ENCODE results near the gene SLC45A3.

SLC45A3 gene

DNA sequence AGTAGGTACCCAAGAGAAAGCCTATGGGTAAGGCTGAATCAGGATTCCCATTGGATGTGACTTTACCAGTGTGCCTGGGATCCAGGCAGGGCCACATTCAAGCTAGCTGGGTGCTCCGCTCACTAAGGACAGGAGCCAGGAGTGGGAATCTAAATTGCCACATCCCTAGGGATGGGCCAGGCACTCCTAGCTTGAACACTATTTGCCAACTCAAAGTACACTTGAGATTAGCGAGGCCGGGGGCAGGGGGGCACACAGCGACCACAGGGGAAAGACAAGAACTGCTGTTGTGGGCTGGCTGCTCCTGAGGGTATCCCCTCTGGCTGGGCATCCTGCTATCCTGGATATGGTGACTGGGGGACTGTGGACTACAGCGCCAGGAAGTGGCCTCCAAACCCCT lies 4.3 kb downstream of the SLC45A3 start:
- DNase-seq (ENCODE audit: low read depth), result no peak
- no peak overlapping the region for H3K4me3 ChIP-seq (ENCODE audit: low read length)
- TF ChIP-seq, protein P1, sequence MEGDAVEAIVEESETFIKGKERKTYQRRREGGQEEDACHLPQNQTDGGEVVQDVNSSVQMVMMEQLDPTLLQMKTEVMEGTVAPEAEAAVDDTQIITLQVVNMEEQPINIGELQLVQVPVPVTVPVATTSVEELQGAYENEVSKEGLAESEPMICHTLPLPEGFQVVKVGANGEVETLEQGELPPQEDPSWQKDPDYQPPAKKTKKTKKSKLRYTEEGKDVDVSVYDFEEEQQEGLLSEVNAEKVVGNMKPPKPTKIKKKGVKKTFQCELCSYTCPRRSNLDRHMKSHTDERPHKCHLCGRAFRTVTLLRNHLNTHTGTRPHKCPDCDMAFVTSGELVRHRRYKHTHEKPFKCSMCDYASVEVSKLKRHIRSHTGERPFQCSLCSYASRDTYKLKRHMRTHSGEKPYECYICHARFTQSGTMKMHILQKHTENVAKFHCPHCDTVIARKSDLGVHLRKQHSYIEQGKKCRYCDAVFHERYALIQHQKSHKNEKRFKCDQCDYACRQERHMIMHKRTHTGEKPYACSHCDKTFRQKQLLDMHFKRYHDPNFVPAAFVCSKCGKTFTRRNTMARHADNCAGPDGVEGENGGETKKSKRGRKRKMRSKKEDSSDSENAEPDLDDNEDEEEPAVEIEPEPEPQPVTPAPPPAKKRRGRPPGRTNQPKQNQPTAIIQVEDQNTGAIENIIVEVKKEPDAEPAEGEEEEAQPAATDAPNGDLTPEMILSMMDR (conservative IDR thresholded peaks at IDR 0.05; ENCODE audit: low read length), result no peak

DNA sequence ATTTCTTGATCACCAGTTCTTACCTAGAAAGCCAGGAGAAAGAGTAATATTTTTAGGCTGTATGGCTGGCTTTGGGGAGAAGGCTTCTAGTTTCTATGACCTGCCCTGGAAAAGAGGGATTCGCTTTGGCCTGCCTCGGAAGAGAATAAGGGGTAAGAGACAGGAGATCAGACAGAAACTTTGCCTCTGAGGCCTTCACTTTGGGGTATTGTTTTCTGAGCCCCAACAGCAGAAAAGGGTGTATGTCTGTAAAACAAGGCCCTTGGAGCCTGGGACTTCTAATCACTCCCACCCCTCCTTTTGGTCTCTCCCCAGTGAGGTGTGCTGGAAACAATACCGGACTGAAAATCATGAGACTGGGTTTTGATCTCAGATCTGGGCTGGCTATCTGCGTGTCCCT lies 5.1 kb downstream of the SLC45A3 start:
- TF ChIP-seq, protein P1 (conservative IDR thresholded peaks at IDR 0.05; ENCODE audit: low read length), result no peak
- H3K4me3 ChIP-seq (ENCODE audit: low read length), result no peak overlapping the region
- no peak for DNase-seq (ENCODE audit: low read depth)

DNA sequence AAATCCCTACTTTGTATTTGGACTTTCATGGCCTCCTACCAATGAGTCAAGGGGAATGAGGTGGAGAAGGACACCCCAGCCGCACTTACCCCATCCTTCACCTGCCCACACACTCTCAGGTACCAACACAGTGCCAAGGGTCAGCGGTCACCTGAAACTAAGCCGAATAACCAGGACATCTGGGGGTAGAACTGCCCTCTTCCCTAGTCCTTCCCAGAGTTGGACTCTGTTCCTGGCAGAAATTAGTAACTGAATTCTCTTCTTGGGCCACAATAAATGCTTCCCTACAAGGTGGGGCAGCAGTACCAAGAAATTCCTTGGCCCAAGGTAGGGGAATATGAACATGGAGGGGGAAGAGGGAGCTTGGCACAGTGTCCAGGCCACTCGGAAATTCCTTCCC lies 7.3 kb downstream of the SLC45A3 start:
- DNase-seq (ENCODE audit: low read depth), result no peak
- TF ChIP-seq, protein P1 (conservative IDR thresholded peaks at IDR 0.05; ENCODE audit: low read length), result no peak
- no peak overlapping the region for H3K4me3 ChIP-seq (ENCODE audit: low read length)

DNA sequence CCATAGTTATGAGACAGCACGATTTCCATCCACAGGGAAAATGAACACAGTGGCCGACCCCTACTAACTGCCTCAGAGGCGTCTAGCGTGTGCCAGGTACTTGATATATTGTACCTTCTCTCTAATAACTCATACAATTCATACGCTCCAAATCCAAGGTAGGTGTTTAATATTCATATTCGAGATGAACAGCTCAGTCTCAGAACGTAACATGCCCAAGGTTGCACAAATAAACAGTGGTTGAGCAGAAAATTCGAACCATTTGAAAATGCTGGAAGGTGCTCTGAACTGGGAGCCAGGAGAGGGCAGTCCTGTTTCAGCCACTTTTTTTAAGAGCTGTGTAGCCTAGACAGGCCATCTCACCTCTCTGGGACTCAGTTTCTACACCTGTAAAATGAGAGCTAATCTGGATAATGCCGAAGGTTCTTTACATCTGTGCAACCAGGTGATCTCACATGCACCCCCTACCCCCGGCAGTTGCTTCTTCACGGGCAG lies 7.9 kb downstream of the SLC45A3 start:
- H3K4me3 ChIP-seq (ENCODE audit: low read length), result no peak overlapping the region
- no peak for DNase-seq (ENCODE audit: low read depth)
- TF ChIP-seq, protein P1 (conservative IDR thresholded peaks at IDR 0.05; ENCODE audit: low read length), result 0 out of 2 replicates have a peak, but pooled peaks have one; percentile 0

- TF ChIP-seq, protein P1 (conservative IDR thresholded peaks at IDR 0.05; ENCODE audit: low read length), result no peak
- H3K4me3 ChIP-seq (ENCODE audit: low read length), result no peak overlapping the region
- no peak for DNase-seq (ENCODE audit: low read depth)
Observed at GRCh38 chr1:205670611-205671430, 9.5 kb downstream of the SLC45A3 start.

- no peak overlapping the region for H3K4me3 ChIP-seq (ENCODE audit: low read length)
- TF ChIP-seq, protein P1 (conservative IDR thresholded peaks at IDR 0.05; ENCODE audit: low read length), result no peak
- DNase-seq (ENCODE audit: low read depth), result no peak
Observed at GRCh38 chr1:205670150-205670446, 10.2 kb downstream of the SLC45A3 start.
